Erythroblast (primary cell): ENCODE results near the gene YTHDF1.

Experiments used
- GATA1 ChIP-seq: IDR thresholded peaks from 2 replicates; pipeline ENCODE4 v1.6.1; 2011; ENCODE audit warnings: low read depth, mild to moderate bottlenecking, control low read depth, low read length, moderate library complexity
- POLR2A ChIP-seq: IDR thresholded peaks from 2 replicates; pipeline ENCODE4 v1.6.1; 2011; ENCODE audit warnings: mild to moderate bottlenecking, low read length

DNA sequence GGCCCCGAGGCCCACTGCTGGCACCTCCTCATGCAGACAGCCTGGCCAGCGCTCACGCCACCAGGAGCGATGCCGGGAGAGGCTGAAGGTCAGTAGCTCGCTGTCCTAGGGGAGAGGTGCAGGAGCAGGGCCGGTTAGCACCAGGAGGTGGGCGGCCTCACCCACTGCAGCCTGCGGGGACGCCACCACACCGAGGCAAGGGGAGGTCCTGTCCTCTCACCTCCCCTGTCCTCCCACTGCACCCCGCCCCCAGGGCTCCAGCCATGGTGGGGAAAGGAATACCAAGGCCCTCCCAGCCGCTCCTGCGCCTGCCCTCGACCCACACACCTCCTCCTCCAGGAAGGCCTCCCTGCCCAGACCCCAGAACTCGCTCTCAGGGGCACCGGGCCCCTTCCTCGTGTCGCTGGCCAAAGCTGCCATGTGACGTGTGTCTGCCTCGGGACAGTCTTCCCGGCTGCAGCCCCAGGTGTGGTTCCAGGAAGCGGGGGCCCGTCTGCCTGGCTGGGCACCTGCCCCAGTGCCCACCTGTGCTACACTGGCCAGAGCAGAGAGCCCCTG, 31.8 kb upstream of the YTHDF1 start:
- TF ChIP-seq POLR2A (no peak), GATA1 (no peak)
